Pulmonary artery endothelial cell (primary cell): Measurements from ENCODE around the gene PBLD. TPM values are rescaled to one million over a fixed set of nuclear protein-coding genes. Genes with fewer than 3 reads are reported as not detected.

Source experiments
- DNase-seq: peaks from one replicate; pipeline ENCODE4 v3.0.0-alpha.2; 2011; ENCODE audit warnings: low read depth, low spot score
- total RNA-seq: library from RNA; depleted of rRNA; stranded (reverse); fragments of >200 nt; gene quantifications from 2 replicates; pipeline ENCODE4 v1.2.3, GENCODE V29; 2014

The PBLD gene
- 3.0 and 3.9 TPM in 2 replicates for total RNA-seq

DNA sequence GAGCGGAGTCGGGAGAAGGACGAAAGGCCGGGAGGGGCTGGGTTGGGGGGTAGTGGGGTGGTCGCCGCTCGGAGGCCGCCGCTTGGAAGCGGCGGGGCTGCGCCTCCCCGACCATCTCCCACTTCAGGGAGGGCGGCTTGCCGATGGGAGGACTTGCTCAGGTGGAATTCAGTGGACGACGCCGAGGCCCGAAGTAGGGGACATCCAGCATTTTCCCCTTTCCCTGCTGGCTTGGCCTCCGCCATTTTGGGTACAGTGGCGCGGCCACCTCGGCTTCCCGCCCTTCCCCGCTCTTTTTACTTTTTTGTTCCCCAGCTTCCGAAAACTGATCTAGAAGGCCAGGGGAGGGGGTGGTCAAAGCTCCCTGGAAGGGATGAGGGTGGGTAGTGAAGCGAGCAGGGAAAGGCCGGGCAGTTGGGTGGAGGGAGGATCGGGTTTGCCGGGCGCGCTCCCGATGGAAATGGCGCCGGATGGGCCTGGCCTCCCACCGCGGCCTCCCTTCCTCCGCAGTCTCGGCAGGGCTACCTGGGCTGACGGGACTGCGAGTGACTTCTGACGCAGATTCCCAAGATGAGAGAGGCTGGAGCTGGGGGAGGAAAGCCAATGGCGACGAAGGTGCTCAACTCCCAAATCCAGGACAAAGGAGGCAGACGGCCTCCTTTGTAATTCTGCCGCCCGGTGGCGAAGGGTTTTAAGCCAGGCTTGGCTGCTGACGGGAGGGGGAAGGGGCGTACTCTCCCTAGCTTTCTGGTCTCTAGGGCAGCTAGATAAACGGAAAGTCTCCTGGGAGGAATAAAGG lies at the start of gene PBLD:
TSS of gene PBLD (minus strand) at position 670 of the 799 bp plus-strand sequence. CDS start 26,084 bp downstream, outside the sequence.
- DNase-seq: peak; percentile 46

DNA sequence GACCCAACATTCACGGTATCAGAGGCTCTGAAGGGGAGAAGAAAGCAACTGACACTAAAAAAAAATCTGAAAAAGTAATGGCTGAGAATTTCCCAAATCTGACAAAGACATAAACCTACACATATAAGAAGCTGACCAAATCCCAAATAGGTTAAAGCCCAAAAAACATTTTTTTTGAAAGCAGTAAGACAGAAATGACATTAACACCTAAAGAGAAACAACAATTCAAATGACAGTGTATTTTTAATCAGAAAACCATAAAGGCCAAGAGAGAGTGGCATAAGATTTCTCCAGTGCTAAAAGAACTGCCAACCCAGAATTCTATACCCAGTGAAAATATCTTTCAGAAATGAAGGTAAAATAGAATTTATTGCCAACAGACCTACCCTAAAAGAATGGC lies 38.9 kb upstream of the PBLD start:
- no peak for DNase-seq

DNA sequence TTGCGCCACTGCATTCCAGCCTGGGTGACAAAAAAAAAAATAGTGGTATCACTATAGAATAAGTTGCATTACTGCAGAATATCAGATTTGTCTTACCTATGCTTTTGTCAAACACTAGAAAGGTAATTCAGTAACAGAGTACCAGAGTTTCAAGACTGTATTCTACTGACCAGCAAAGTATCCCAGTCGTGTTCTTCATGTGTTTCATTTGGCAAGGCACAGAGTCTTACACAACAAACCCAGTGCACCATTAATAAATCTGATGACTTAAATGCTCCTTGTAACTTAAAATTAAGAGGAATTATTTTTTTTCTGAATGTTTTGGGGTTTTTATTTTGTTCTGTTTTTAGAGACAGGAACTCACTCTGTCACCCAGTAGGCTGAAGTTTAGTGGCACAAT lies 34.4 kb upstream of the PBLD start:
- DNase-seq: no peak

DNA sequence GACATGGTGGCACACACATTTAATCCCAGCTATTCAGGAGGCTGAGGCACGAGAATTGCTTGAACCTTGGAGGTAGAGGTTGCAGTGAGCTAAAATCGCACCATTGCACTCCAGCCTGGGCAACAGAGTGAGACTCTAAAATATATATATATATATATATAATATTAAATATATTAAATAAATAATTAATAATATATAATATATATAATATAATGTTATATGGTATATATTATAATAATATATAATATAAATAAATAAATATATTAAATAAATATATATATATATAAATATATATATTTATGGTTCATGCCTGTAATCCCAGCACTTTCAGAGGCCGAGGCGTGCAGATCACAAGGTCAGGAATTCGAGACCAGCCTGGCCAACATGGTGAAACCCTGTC lies 33.9 kb upstream of the PBLD start:
- no peak for DNase-seq

DNA sequence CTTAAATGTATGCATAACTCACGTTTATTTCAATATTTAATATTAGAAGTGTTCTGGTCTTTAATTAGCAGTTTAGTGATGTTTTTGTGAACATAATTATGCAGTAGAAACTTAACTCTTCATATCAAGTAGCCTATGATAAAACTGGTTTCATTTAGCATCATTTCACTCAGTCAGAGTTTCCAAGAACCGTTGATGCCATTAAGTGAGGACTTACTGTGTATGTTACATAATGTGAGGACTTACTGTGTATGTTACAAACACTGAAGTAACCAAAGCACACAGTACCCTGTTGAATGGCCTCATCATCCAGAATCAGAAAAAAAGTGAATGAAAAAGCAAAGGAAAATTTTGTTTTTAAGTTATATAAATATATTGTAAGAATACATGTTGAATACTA lies 32.9 kb upstream of the PBLD start:
- no peak for DNase-seq

DNA sequence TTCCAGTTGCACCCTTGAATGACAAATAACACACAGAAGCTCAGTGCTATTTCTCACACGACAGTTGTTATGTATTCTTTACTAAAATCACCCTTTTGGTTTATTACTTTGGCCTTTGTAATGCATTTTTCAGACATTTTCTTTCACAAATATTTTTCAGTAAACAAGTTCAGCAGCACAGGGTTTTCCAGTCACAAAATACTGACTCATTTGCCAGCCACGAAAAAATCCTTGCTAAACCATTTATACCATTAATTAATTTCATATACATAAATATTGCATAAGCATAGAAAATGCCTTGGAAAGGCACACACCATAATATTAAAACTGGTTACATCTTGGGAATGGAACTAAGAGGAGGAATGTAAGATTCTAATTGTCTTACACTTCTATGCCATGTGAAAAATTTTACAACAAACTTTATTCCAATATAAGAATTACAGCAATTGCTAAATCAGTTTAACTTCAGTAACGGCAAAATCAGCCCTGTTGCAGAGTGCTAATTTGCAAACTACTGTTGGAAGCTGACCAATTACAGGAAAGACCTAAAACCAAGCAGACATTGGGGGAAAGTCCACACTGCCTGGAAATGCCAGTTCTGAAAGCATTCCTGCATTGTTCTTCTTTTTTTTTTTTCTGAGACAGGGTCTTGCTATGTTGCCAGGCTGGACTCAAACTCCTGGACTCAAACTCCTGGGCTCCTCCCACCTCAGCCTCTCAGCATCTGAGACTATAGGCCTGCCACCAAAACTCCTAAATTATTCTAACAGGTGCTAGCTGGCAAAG lies 31.6 kb upstream of the PBLD start:
- DNase-seq: no peak

DNA sequence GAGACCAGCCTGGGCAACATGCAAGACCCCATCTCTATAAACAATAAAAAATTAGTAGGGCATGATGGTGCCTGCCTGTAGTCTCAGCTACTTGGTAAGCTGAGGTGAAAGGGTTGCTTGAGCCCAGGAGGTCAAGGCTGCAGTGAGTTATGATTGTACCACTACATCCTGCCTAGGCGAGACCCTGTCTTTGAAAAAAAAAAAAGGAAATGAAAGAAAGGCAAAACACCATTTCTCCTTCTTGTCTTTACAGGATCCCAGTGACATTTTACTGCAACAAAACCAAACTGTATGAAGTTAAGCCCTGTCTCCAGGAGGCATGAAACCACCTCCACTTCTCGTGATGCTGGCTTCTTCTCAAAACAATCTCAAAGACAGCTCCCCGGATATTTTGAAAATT lies 29.9 kb upstream of the PBLD start:
- DNase-seq: no peak

DNA sequence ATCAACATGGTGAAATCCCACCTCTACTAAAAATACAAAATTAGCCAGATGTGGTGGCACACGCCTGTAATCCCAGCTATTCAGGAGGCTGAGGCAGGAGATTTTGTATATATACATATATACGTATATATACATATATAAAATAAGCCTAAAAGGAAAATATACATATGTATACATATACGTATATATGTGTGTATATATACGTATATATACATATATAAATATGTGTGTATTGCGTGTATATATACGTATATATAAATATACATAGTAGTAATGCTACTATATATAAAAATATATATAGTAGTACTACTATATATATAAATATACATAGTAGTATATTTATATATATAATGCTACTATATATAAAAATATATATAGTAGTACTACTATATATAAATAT lies 26.5 kb upstream of the PBLD start:
- no peak for DNase-seq

DNA sequence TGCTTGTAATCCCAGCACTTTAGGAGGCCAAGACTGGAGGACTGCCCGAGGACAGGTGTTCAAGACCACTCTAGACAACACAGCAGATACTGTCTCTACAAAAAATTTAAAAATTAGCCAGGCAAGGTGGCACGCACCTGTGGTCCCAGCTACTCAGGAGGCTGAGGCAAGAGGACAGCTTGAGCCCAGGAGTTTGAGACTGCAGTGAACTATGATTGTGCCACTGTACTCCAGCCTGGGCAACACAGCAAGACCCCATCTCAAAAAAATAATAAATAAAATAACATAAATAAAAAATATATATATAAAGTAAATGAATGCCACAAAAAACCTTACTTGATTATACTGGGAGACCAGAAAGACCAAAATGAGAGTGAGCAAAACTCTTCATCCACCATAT lies 20.8 kb upstream of the PBLD start:
- DNase-seq: no peak

DNA sequence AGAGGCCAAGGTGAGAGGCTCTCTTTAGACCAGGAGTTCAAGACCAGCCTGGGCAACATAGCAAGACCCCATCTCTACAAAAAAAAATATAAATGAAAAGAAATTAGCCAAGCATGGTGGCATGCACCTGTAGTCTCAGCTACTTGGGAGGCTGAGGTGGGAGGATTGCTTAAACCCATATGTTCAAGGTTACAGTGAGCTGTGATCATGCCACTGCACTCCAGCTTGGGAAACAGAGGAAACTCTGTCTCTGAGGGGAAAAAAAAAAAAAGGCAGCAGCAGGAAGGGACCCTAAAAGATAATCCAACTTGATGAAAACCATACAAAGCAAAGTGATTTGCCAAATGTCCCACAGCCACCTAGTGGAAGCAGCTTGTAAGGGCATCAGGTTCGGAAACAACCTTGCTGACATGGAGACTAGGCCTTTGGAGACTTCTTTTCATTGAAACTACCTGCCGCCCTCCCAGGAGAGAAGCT lies 15.6 kb upstream of the PBLD start:
- no peak for DNase-seq

DNA sequence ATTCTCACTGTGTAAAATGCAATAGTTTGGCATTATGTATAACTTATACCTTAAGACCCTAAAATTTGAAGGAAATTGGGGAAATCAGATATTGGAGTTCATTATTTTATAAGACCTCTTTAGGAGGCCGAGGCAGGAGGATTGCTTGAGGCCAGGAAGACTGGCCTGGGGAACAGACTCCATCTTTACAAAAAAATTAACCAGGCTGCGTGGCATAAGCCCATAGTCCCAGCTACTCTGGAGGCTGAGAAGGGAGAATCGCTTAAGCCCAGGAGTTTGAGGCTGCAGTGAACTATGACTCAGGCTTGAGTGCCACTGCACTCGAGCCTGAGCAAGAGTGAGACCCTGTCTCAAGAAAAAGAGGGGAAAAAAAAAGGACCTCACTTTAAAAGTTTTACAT lies 14.0 kb upstream of the PBLD start:
- no peak for DNase-seq

DNA sequence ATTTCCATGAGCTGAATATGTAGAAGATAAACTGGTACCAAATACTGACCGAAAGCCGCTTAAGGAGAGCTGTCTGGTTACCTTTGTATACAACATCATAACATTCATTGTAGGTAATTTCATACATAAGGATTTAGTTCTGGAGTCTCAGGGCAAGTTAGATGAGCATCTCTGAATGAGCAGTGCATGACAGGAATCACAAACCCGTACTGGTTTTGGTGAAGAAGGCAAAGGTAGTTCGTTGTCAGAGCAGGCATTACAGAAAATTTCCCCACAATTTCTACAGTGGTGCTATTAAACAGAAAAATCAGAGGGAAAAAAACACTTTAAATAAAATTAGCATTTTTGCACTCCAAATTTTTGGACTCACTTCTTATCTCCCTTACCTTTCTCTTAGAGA lies 12.9 kb upstream of the PBLD start:
- no peak for DNase-seq

DNA sequence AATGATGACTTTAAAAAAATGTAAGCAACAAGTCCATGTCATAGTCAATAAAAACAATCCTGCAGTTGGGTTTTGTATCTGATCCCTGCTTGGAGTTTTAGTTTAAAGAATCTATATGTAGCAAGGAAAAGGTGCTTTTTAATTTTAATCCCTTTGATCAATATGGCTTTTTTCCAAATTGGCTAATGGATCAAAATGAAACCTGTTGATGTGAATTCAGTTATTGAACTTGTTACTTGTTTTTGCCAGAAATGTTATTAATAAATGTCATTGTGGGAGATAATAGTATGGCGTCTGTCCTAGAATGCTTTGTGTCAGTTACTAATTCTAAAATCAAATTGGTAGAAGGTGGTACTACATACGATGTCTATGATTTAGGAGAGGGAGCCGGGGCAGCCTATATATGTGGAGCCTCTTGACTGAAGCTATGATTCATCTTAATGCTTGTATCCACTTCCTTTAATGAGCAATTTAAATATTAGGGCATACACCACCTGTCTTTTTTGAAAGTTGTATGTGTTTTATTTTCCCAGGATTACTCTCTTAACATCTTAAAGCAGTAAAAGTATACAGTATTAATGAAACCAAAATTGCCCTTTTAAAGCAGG lies 10.3 kb upstream of the PBLD start:
- DNase-seq: no peak

DNA sequence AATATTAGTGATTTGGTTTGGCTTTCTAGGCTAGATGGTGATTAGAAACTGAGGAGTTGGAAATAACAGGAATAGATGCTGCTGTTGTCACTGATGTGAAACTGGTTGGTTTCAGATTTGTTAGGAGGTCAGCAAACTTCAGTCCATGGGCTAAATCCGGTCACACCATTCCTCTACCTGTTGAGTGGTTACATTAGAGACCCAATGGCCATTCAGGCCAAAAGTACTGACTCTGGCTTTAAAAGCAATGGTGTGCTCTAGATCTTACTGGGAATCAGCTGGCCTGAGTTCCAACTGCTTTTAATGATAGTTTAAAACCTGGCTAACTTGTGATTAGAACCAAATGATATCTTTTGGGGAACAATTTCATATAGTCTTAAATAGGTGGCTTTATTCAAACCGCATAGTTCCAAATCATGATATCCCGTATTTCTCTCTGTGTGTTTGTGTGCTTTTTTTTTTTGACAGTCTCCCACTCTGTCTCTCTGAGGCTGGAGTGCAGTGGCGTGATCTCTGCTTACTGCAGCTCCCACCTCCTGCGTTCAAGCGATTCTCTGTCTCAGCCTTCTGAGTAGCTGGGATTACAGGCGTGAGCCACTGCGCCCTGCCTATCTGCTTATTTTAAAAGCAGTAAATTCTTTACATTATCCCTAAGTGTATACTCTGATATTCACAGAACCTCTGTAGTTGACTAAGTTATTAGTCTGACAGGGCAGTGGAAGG lies 7.8 kb upstream of the PBLD start:
- no peak for DNase-seq

DNA sequence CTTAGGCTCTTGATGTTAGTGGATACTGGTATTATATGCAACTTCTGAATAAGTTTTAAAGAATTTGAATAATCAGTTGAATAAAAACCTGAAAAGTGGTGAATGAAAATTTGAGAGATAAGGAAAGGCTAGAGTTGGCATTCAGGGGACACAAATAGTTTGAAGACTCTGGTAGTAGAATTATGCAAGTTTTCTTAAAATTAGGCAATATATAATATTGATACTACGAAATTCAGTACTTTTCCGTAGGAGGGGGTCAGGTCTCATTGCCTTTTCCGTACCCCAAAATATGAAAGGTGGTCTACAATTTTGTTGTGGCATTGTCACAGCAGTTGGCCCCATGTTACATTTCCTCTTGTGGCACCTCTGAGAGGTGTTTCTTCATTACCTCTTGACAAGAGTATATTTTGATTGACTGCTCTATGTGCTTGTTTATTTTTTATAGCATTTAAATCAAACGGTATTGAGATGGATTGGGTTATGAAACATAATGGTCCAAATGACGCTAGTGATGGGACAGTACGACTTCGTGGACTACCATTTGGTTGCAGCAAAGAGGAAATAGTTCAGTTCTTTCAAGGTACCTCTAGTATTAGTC lies 4.1 kb upstream of the PBLD start:
- no peak for DNase-seq

DNA sequence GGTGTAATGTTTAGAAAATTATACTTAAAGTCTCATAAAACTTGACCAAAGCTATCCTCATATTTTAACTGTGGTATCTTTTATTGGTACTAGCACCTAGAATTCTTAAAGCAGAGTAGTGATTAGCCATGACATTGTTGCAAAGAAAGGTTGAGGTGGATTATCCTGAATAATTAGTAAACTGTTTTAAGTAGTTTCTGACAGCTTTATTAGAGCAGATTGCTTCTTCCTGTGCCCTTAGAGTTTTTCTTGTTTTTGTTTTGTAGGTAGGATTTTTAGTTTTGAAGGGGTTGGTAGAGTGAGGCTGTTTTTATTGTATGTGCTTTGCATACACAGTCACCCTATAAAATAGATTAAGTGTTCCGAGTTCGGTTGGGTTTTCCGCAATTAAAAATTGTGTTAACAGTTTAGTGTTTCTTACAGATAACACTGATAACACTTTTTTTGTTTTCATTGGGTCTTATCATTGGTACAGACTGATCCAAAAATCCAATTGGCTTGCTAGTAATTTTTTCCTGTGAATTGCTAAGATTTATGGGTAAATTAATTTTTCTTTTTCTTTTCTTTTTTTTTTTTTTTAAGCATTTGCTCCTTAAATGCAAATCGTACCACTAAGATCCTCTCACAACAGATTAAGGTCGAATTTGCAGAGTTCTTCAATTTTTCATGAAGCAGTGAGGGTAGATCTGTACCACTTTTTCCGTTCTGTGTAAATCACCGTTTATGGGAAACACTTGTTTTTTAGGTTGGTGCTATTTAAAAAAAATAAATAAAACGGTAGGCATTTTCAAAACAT lies 2.1 kb upstream of the PBLD start:
- no peak for DNase-seq

DNA sequence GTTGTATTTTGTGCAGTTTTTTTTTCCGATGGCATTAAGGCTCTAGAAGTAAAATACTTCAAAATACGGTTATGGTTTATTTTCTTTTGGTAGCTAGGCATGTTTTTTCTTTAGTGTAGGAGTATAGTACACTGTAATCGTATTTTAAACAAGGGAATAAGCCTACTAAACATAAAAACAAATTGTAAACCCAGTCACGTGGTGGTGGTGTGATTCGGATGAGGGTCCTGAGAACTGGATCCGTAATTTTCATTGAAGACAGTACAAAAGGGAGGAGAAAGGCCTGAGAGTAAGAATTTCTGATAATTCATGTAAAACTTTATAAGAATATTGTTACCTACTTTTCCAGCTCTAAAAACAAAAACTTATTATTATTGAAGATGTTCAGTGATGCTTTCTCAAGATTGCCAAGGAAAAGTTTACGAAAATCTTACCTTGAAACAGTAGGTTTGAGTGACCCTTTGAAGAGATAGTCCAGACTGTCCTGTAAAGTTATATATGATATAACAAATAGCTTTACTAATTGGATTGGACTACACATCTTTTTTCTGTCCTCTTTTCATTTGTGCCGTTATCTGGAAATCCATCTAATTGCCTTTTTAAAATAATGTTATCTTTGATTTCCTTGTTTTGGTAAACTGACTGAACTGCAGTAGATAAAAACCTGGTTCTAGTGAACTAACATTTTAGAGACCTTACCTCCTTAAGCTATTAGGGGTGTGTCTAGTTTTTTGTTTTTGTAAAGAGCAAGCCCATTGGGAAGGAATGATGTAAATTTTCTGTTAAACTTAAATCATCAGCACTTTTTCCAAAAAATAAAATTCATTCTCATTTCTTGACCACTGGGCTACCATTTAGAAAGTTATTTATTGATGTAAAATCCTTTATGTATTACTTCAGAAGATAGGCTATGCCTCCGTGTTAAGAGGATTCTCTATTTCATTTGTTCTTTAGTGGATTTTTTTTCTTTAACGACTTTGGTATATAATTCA lies 1.0 kb upstream of the PBLD start:
- DNase-seq: no peak

DNA sequence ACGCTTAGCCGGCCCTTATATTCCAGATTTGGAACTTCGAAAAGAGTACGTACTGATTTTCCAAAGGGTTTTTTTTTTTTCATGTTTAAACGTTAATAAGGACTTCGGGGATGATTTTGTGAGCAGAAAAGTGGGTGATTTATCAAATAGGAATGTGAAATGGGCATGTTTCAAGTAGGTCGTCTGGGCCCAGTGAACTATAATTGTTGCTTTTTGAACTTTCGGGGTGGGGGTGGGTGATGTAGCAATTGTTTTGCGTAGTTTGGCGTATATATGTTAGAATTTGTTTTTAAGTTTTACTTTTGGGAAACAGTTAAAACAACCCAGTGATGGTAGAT lies 299 bp upstream of the PBLD start:
- DNase-seq: no peak
